Measurements from ENCODE around the gene ACAD11. TPM values are rescaled to one million over a fixed set of nuclear protein-coding genes. Genes with fewer than 3 reads are reported as not detected.

ACAD11 gene
- total RNA-seq, 1 experiment from 2014 or later = 20.3 TPM

DNA sequence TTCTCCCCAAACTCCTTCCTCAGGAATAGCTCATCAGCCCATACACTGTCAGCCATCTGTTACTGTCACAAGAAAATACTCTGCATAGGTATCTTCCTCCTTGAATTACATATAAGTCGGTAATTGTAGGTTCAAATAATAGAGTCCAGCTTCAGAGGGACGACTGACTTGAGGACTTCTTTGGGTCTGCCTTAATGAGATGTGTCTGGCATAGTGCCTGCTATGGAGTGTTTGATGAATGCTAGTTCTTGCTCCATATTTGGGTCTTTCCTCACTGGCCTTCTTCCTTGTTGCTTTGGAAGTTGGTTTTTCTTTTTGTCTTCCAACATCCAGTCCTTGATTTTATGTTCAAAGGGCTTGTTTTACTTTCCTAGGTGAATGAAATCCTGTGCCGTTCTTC is 129.0 kb downstream of the ACAD11 start:
- H3K9me3 Mint-ChIP-seq = no peaks in the 10 kb centered on the region
- H3K27ac Mint-ChIP-seq = no peak overlapping the region
- H3K36me3 Mint-ChIP-seq = peaks cover 37% of the 10 kb centered on the region
- ChIA-PET POLR2A (no interaction called here), CTCF (interaction anchor here (1.2 kb wide), 1 partner anchor 112 kb away, joined by 4 read pairs; no protein-coding TSS in a partner anchor)
- H3K4me1 Mint-ChIP-seq = peaks cover 4% of the 10 kb centered on the region
- DNase-seq (ENCODE audit: low spot score) (no peak), ATAC-seq (no peak)
- no peaks in the 10 kb centered on the region for H3K27me3 Mint-ChIP-seq (ENCODE audit: low read depth)
- TF ChIP-seq, protein P1, sequence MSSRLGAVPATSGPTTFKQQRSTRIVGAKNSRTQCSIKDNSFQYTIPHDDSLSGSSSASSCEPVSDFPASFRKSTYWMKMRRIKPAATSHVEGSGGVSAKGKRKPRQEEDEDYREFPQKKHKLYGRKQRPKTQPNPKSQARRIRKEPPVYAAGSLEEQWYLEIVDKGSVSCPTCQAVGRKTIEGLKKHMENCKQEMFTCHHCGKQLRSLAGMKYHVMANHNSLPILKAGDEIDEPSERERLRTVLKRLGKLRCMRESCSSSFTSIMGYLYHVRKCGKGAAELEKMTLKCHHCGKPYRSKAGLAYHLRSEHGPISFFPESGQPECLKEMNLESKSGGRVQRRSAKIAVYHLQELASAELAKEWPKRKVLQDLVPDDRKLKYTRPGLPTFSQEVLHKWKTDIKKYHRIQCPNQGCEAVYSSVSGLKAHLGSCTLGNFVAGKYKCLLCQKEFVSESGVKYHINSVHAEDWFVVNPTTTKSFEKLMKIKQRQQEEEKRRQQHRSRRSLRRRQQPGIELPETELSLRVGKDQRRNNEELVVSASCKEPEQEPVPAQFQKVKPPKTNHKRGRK (CRISPR knock-in tag; IDR thresholded peaks at IDR 0.05; ENCODE audit: borderline replicate concordance) = no peak
- no peak for TF ChIP-seq ZNF396 (CRISPR knock-in tag; IDR thresholded peaks at IDR 0.05; ENCODE audit: borderline replicate concordance)
- no peak for TF ChIP-seq ELF4 (CRISPR knock-in tag; IDR thresholded peaks at IDR 0.05; ENCODE audit: low read depth)
- TF ChIP-seq, protein P2, sequence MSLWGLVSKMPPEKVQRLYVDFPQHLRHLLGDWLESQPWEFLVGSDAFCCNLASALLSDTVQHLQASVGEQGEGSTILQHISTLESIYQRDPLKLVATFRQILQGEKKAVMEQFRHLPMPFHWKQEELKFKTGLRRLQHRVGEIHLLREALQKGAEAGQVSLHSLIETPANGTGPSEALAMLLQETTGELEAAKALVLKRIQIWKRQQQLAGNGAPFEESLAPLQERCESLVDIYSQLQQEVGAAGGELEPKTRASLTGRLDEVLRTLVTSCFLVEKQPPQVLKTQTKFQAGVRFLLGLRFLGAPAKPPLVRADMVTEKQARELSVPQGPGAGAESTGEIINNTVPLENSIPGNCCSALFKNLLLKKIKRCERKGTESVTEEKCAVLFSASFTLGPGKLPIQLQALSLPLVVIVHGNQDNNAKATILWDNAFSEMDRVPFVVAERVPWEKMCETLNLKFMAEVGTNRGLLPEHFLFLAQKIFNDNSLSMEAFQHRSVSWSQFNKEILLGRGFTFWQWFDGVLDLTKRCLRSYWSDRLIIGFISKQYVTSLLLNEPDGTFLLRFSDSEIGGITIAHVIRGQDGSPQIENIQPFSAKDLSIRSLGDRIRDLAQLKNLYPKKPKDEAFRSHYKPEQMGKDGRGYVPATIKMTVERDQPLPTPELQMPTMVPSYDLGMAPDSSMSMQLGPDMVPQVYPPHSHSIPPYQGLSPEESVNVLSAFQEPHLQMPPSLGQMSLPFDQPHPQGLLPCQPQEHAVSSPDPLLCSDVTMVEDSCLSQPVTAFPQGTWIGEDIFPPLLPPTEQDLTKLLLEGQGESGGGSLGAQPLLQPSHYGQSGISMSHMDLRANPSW (CRISPR knock-in tag; conservative IDR thresholded peaks at IDR 0.05; ENCODE audit: low read depth) = no peak
- no peak for TF ChIP-seq GTF2I (CRISPR knock-in tag; conservative IDR thresholded peaks at IDR 0.05)
- TF ChIP-seq, protein P3, sequence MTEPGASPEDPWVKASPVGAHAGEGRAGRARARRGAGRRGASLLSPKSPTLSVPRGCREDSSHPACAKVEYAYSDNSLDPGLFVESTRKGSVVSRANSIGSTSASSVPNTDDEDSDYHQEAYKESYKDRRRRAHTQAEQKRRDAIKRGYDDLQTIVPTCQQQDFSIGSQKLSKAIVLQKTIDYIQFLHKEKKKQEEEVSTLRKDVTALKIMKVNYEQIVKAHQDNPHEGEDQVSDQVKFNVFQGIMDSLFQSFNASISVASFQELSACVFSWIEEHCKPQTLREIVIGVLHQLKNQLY (CRISPR knock-in tag; IDR thresholded peaks at IDR 0.05) = no peak
- no peak for TF ChIP-seq ZNF671 (CRISPR knock-in tag; IDR thresholded peaks at IDR 0.05)
- no peak overlapping the region for H3K4me3 Mint-ChIP-seq

DNA sequence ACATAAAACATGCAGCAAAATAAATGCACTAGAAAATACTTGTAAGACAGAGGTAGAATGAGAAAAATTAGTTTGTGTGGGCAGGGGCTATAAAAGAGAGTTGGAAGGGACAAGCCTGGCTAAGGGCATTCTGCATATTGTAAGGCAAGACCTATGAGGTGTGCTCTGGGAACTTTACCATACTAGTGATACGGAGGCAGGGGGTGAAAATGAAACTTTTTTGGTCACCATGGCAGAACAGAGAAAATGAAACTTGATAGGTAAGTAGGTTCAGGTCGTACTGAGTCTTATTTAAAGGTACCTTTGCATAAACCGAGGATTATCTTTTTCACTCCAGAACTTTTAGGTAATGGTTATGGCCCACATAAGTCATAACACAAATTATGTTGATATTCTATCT is 137.3 kb downstream of the ACAD11 start:
- ChIA-PET CTCF (no interaction called here), POLR2A (no interaction called here)
- H3K36me3 Mint-ChIP-seq = peaks cover 58% of the 10 kb centered on the region
- DNase-seq (ENCODE audit: low spot score) = no peak
- ATAC-seq = no peak
- H3K9me3 Mint-ChIP-seq = no peaks in the 10 kb centered on the region
- H3K4me3 Mint-ChIP-seq = no peak overlapping the region
- peaks cover 3% of the 10 kb centered on the region; the same call in 1 of the 2 replicates for H3K4me1 Mint-ChIP-seq
- no peaks in the 10 kb centered on the region for H3K27me3 Mint-ChIP-seq (ENCODE audit: low read depth)
- no peak overlapping the region for H3K27ac Mint-ChIP-seq
- TF ChIP-seq RORB (CRISPR knock-in tag; IDR thresholded peaks at IDR 0.05) (no peak), CBFB (CRISPR knock-in tag; IDR thresholded peaks at IDR 0.05; ENCODE audit: low read depth) (no peak), FOXK1 (CRISPR knock-in tag; IDR thresholded peaks at IDR 0.05) (no peak), SMAD3 (CRISPR knock-in tag; IDR thresholded peaks at IDR 0.05; ENCODE audit: borderline replicate concordance) (no peak), JUN (CRISPR knock-in tag; IDR thresholded peaks at IDR 0.05) (no peak), ZNF396 (CRISPR knock-in tag; IDR thresholded peaks at IDR 0.05; ENCODE audit: borderline replicate concordance) (no peak), NR2C2 (CRISPR knock-in tag; IDR thresholded peaks at IDR 0.05) (no peak), TCF7 (CRISPR knock-in tag; IDR thresholded peaks at IDR 0.05; ENCODE audit: low read depth) (no peak), KAT7 (CRISPR knock-in tag; IDR thresholded peaks at IDR 0.05; ENCODE audit: borderline replicate concordance) (no peak)
- TF ChIP-seq, protein P4, sequence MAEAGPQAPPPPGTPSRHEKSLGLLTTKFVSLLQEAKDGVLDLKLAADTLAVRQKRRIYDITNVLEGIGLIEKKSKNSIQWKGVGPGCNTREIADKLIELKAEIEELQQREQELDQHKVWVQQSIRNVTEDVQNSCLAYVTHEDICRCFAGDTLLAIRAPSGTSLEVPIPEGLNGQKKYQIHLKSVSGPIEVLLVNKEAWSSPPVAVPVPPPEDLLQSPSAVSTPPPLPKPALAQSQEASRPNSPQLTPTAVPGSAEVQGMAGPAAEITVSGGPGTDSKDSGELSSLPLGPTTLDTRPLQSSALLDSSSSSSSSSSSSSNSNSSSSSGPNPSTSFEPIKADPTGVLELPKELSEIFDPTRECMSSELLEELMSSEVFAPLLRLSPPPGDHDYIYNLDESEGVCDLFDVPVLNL (CRISPR knock-in tag; IDR thresholded peaks at IDR 0.05; ENCODE audit: borderline replicate concordance, low read depth) = no peak
- TF ChIP-seq, protein P5, sequence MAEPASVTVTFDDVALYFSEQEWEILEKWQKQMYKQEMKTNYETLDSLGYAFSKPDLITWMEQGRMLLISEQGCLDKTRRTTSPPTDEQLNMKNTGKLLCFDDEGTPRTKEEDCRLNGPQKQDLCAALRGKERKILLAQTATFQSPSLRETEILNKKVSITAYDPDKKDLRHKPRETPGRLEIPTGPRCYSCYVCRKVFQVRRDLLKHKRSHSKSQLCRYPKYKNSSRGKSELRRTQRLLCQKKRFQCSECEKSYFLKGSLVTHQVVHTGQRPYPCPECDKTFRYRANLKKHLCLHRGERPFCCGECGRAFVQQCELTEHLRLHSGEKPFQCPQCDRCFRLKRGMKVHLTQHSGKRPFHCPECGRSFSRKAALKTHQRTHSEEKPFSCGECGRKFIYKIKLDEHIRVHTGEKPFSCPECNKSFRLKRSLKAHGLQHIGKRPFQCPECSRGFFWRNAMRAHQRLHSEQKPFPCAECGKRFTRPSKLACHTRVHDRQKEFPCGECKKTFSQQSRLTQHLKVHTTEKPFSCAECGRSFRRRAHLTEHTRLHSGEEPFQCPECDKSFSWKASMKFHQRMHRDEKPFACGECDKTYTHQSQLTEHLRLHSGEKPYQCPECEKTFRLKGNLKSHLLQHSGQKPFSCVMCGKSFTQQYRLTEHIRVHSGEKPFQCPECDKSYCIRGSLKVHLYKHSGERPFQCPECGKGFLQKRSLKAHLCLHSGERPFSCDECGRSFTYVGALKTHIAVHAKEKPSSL (CRISPR knock-in tag; conservative IDR thresholded peaks at IDR 0.05) = no peak
- TF ChIP-seq, protein P6, sequence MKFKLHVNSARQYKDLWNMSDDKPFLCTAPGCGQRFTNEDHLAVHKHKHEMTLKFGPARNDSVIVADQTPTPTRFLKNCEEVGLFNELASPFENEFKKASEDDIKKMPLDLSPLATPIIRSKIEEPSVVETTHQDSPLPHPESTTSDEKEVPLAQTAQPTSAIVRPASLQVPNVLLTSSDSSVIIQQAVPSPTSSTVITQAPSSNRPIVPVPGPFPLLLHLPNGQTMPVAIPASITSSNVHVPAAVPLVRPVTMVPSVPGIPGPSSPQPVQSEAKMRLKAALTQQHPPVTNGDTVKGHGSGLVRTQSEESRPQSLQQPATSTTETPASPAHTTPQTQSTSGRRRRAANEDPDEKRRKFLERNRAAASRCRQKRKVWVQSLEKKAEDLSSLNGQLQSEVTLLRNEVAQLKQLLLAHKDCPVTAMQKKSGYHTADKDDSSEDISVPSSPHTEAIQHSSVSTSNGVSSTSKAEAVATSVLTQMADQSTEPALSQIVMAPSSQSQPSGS (CRISPR knock-in tag; IDR thresholded peaks at IDR 0.05; ENCODE audit: borderline replicate concordance, low read depth) = no peak
- TF ChIP-seq, protein P7, sequence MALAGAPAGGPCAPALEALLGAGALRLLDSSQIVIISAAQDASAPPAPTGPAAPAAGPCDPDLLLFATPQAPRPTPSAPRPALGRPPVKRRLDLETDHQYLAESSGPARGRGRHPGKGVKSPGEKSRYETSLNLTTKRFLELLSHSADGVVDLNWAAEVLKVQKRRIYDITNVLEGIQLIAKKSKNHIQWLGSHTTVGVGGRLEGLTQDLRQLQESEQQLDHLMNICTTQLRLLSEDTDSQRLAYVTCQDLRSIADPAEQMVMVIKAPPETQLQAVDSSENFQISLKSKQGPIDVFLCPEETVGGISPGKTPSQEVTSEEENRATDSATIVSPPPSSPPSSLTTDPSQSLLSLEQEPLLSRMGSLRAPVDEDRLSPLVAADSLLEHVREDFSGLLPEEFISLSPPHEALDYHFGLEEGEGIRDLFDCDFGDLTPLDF (CRISPR knock-in tag; IDR thresholded peaks at IDR 0.05) = no peak
- TF ChIP-seq, protein P8, sequence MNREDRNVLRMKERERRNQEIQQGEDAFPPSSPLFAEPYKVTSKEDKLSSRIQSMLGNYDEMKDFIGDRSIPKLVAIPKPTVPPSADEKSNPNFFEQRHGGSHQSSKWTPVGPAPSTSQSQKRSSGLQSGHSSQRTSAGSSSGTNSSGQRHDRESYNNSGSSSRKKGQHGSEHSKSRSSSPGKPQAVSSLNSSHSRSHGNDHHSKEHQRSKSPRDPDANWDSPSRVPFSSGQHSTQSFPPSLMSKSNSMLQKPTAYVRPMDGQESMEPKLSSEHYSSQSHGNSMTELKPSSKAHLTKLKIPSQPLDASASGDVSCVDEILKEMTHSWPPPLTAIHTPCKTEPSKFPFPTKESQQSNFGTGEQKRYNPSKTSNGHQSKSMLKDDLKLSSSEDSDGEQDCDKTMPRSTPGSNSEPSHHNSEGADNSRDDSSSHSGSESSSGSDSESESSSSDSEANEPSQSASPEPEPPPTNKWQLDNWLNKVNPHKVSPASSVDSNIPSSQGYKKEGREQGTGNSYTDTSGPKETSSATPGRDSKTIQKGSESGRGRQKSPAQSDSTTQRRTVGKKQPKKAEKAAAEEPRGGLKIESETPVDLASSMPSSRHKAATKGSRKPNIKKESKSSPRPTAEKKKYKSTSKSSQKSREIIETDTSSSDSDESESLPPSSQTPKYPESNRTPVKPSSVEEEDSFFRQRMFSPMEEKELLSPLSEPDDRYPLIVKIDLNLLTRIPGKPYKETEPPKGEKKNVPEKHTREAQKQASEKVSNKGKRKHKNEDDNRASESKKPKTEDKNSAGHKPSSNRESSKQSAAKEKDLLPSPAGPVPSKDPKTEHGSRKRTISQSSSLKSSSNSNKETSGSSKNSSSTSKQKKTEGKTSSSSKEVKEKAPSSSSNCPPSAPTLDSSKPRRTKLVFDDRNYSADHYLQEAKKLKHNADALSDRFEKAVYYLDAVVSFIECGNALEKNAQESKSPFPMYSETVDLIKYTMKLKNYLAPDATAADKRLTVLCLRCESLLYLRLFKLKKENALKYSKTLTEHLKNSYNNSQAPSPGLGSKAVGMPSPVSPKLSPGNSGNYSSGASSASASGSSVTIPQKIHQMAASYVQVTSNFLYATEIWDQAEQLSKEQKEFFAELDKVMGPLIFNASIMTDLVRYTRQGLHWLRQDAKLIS (CRISPR knock-in tag; IDR thresholded peaks at IDR 0.05; ENCODE audit: borderline replicate concordance) = no peak

Measured in WTC11 (cell line).